RWPE2 (cell line): Measurements from ENCODE around the gene PTPRM.

Experiments used
- ATAC-seq: fragments of 200-7000 bp; cut with Tn5 transposase; 3 replicates; pipeline ENCODE4 v1.9.1; 2021; ENCODE audit warnings: low read depth
- DNase-seq: peaks from one replicate; pipeline ENCODE4 v3.0.0-alpha.2; 2020; ENCODE audit warnings: low spot score
- H3K27ac ChIP-seq: fragments of 450-650 bp; 2 replicates; pipeline ENCODE4 v1.5.1; 2017; ENCODE audit warnings: mild to moderate bottlenecking; ENCODE audit not compliant: poor library complexity, severe bottlenecking
- H3K27me3 ChIP-seq: fragments of 250-450 bp; sonication (Bioruptor Pico); 2 replicates; pipeline ENCODE4 v1.5.1; 2021; ENCODE audit warnings: mild to moderate bottlenecking, moderate library complexity; ENCODE audit not compliant: insufficient read depth, poor library complexity, severe bottlenecking
- H3K36me3 ChIP-seq: fragments of 250-450 bp; sonication (Bioruptor Pico); 2 replicates; pipeline ENCODE4 v1.5.1; 2020; ENCODE audit warnings: low read depth, mild to moderate bottlenecking, moderate library complexity
- H3K4me1 ChIP-seq: fragments of 250-450 bp; sonication (Bioruptor Pico); 2 replicates; pipeline ENCODE4 v1.5.1; 2021; ENCODE audit warnings: mild to moderate bottlenecking, moderate library complexity; ENCODE audit not compliant: insufficient read depth, poor library complexity, severe bottlenecking
- H3K4me3 ChIP-seq: fragments of 250-450 bp; sonication (Bioruptor Pico); 2 replicates; pipeline ENCODE4 v1.5.1; 2021; ENCODE audit warnings: mild to moderate bottlenecking, moderate library complexity; ENCODE audit not compliant: severe bottlenecking
- H3K9me3 ChIP-seq: fragments of 250-450 bp; sonication (Bioruptor Pico); 2 replicates; pipeline ENCODE4 v1.5.1; 2021; ENCODE audit warnings: mild to moderate bottlenecking, moderate library complexity; ENCODE audit not compliant: severe bottlenecking
- TF ChIP-seq, protein P1 (sequence below): fragments of 450-650 bp; IDR thresholded peaks from one replicate; pipeline ENCODE4 v1.5.1; 2017; ENCODE audit warnings: mild to moderate bottlenecking, moderate library complexity; ENCODE audit not compliant: poor library complexity, severe bottlenecking

PTPRM gene

GRCh38 chr18:7523772-7524171, 43.3 kb upstream of the PTPRM start:
- ATAC-seq (no peak), DNase-seq (no peak)
- no peak overlapping the region for H3K27ac ChIP-seq
- H3K4me1 ChIP-seq: no peaks in the 10 kb centered on the region
- TF ChIP-seq, protein P1, sequence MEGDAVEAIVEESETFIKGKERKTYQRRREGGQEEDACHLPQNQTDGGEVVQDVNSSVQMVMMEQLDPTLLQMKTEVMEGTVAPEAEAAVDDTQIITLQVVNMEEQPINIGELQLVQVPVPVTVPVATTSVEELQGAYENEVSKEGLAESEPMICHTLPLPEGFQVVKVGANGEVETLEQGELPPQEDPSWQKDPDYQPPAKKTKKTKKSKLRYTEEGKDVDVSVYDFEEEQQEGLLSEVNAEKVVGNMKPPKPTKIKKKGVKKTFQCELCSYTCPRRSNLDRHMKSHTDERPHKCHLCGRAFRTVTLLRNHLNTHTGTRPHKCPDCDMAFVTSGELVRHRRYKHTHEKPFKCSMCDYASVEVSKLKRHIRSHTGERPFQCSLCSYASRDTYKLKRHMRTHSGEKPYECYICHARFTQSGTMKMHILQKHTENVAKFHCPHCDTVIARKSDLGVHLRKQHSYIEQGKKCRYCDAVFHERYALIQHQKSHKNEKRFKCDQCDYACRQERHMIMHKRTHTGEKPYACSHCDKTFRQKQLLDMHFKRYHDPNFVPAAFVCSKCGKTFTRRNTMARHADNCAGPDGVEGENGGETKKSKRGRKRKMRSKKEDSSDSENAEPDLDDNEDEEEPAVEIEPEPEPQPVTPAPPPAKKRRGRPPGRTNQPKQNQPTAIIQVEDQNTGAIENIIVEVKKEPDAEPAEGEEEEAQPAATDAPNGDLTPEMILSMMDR: no peak
- H3K36me3 ChIP-seq: no peaks in the 10 kb centered on the region
- no peaks in the 10 kb centered on the region for H3K27me3 ChIP-seq
- H3K4me3 ChIP-seq: no peak overlapping the region
- H3K9me3 ChIP-seq: no peaks in the 10 kb centered on the region

GRCh38 chr18:7524786-7525185, 42.3 kb upstream of the PTPRM start:
- no peaks in the 10 kb centered on the region for H3K9me3 ChIP-seq
- no peak overlapping the region for H3K4me3 ChIP-seq
- no peaks in the 10 kb centered on the region for H3K36me3 ChIP-seq
- no peaks in the 10 kb centered on the region for H3K27me3 ChIP-seq
- ATAC-seq (no peak), DNase-seq (no peak)
- no peaks in the 10 kb centered on the region for H3K4me1 ChIP-seq
- TF ChIP-seq, protein P1: no peak
- H3K27ac ChIP-seq: no peak overlapping the region

DNA sequence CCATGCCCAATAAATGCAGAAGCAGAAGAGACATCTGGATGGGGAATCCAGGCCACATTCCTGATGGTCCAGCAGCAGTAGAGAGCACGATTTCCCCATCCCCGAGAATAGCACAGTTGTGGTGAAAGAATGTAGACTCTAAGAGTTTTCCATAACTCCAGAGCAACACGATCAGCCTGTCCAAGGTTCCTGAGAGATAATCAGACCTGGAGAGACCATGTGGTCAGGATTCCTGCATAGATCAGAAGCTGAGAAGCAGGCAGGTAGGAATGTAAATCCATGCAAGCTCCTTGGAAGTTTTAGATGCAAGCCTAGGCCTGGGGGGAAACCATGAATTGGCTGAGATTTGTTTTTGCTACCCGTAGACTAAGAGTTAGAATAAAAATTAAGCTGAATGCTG, 34.2 kb upstream of the PTPRM start:
- Histone ChIP-seq H3K27me3 (no peaks in the 10 kb centered on the region), H3K4me1 (no peaks in the 10 kb centered on the region), H3K9me3 (no peaks in the 10 kb centered on the region), H3K36me3 (no peaks in the 10 kb centered on the region), H3K27ac (no peak overlapping the region), H3K4me3 (no peak overlapping the region)
- TF ChIP-seq, protein P1: no peak
- DNase-seq: no peak
- ATAC-seq: no peak

GRCh38 chr18:7535436-7536205, 31.5 kb upstream of the PTPRM start:
- H3K9me3 ChIP-seq: no peaks in the 10 kb centered on the region
- DNase-seq (no peak), ATAC-seq (peak; percentile 95)
- no peak overlapping the region for H3K4me3 ChIP-seq
- no peaks in the 10 kb centered on the region for H3K4me1 ChIP-seq
- H3K27ac ChIP-seq: no peak overlapping the region
- TF ChIP-seq, protein P1: no peak
- H3K36me3 ChIP-seq: no peaks in the 10 kb centered on the region
- H3K27me3 ChIP-seq: no peaks in the 10 kb centered on the region

DNA sequence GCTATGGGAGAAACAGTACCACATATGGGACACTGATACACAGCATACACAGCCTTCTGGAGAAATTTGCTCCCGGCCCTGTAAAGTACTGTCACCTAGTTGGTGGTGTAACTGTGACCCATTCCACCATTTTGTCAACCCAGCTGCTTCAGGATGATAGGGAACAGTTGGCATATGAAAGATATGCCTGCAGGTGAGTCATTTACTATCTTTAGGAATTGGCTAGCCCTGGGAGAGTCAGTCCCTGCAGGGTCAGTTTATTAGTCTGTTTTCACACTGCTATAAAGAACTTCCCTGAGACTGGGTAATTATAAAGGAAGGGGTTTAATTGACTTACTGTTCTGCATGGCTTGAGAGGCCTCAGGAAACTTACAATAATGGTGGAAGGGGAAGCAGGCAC, 30.0 kb upstream of the PTPRM start:
- H3K27ac ChIP-seq: no peak overlapping the region
- H3K9me3 ChIP-seq: no peaks in the 10 kb centered on the region
- no peaks in the 10 kb centered on the region for H3K27me3 ChIP-seq
- no peak for DNase-seq
- TF ChIP-seq, protein P1: no peak
- no peak overlapping the region for H3K4me3 ChIP-seq
- H3K36me3 ChIP-seq: no peaks in the 10 kb centered on the region
- ATAC-seq: no peak
- no peaks in the 10 kb centered on the region for H3K4me1 ChIP-seq
